HEK293 (cell line): ENCODE measurements around the gene SET.

ENCODE experiments used
- GLI2 ChIP-seq: fragments of 450-650 bp; formaldehyde crosslinking; IDR thresholded peaks from 2 replicates; pipeline ENCODE4; 2017; ENCODE audit warnings: missing biosample characterization, missing genetic modification characterization, low read depth, borderline replicate concordance
- IKZF3 ChIP-seq: fragments of 450-650 bp; IDR thresholded peaks from 2 replicates; pipeline ENCODE4 v1.5.0; 2018; ENCODE audit warnings: missing biosample characterization, mild to moderate bottlenecking, missing genetic modification characterization, moderate library complexity
- KLF16 ChIP-seq: fragments of 450-650 bp; formaldehyde crosslinking; IDR thresholded peaks from 2 replicates; pipeline ENCODE4 v1.5.1; 2017; ENCODE audit warnings: missing biosample characterization, missing genetic modification characterization
- MEIS1 ChIP-seq: sonication (generic); formaldehyde crosslinking; IDR thresholded peaks from 2 replicates; pipeline ENCODE4 v1.8.1; 2022; ENCODE audit warnings: missing genetic modification reagents, mild to moderate bottlenecking, borderline replicate concordance
- PBX3 ChIP-seq: sonication (generic); formaldehyde crosslinking; IDR thresholded peaks from 2 replicates; pipeline ENCODE4 v1.8.1; 2022; ENCODE audit warnings: mild to moderate bottlenecking, moderate library complexity, missing genetic modification reagents
- YY1 ChIP-seq: fragments of 450-650 bp; formaldehyde crosslinking; IDR thresholded peaks from 2 replicates; pipeline ENCODE4 v1.5.1; 2018; ENCODE audit warnings: missing biosample characterization, missing genetic modification characterization
- ZBTB1 ChIP-seq: fragments of 450-650 bp; formaldehyde crosslinking; IDR thresholded peaks from 2 replicates; pipeline ENCODE4 v1.5.1; 2016; ENCODE audit warnings: missing biosample characterization, missing genetic modification characterization
- ZBTB10 ChIP-seq: fragments of 450-650 bp; formaldehyde crosslinking; IDR thresholded peaks from 2 replicates; pipeline ENCODE4 v1.5.1; 2016; ENCODE audit warnings: missing biosample characterization, missing genetic modification characterization
- ZBTB21 ChIP-seq: fragments of 450-650 bp; formaldehyde crosslinking; IDR thresholded peaks from 2 replicates; pipeline ENCODE4 v1.5.1; 2017; ENCODE audit warnings: missing biosample characterization, missing genetic modification characterization
- ZBTB7A ChIP-seq: fragments of 450-650 bp; formaldehyde crosslinking; IDR thresholded peaks from 2 replicates; pipeline ENCODE4 v1.5.1; 2016; ENCODE audit warnings: low read depth, missing biosample characterization, missing genetic modification characterization
- ZIC2 ChIP-seq: fragments of 450-650 bp; formaldehyde crosslinking; IDR thresholded peaks from 2 replicates; pipeline ENCODE4 v1.5.1; 2016; ENCODE audit warnings: missing biosample characterization, missing genetic modification characterization
- ZNF140 ChIP-seq: fragments of 450-650 bp; formaldehyde crosslinking; IDR thresholded peaks from 2 replicates; pipeline ENCODE4 v1.5.1; 2016; ENCODE audit warnings: missing biosample characterization, missing genetic modification characterization
- ZNF148 ChIP-seq: fragments of 450-650 bp; formaldehyde crosslinking; IDR thresholded peaks from 2 replicates; pipeline ENCODE4 v1.5.0; 2017; ENCODE audit warnings: missing biosample characterization, missing genetic modification characterization, borderline replicate concordance
- ZNF19 ChIP-seq: fragments of 450-650 bp; formaldehyde crosslinking; IDR thresholded peaks from 2 replicates; pipeline ENCODE4; 2016; ENCODE audit warnings: missing biosample characterization, missing genetic modification characterization, low read depth
- ZNF239 ChIP-seq: fragments of 450-650 bp; formaldehyde crosslinking; IDR thresholded peaks from 2 replicates; pipeline ENCODE4 v1.5.1; 2016; ENCODE audit warnings: missing biosample characterization, missing genetic modification characterization
- ZNF24 ChIP-seq: fragments of 450-650 bp; formaldehyde crosslinking; IDR thresholded peaks from 2 replicates; pipeline ENCODE4 v1.5.1; 2016; ENCODE audit warnings: missing biosample characterization, missing genetic modification characterization
- ZNF248 ChIP-seq: fragments of 450-650 bp; formaldehyde crosslinking; IDR thresholded peaks from 2 replicates; pipeline ENCODE4 v1.5.1; 2017; ENCODE audit warnings: missing biosample characterization, missing genetic modification characterization
- ZNF280C ChIP-seq: fragments of 450-650 bp; formaldehyde crosslinking; IDR thresholded peaks from 2 replicates; pipeline ENCODE4 v1.5.1; 2016; ENCODE audit warnings: missing biosample characterization, missing genetic modification characterization
- ZNF398 ChIP-seq: fragments of 450-650 bp; formaldehyde crosslinking; IDR thresholded peaks from 2 replicates; pipeline ENCODE4 v1.5.1; 2017; ENCODE audit warnings: missing biosample characterization, missing genetic modification characterization
- ZNF521 ChIP-seq: fragments of 450-650 bp; formaldehyde crosslinking; IDR thresholded peaks from 2 replicates; pipeline ENCODE4 v1.5.1; 2017; ENCODE audit warnings: missing biosample characterization, mild to moderate bottlenecking, missing genetic modification characterization
- ZNF571 ChIP-seq: fragments of 450-650 bp; formaldehyde crosslinking; IDR thresholded peaks from 2 replicates; pipeline ENCODE4 v1.5.0; 2017; ENCODE audit warnings: missing biosample characterization, missing genetic modification characterization
- ZNF621 ChIP-seq: fragments of 450-650 bp; formaldehyde crosslinking; IDR thresholded peaks from 2 replicates; pipeline ENCODE4 v1.5.1; 2017; ENCODE audit warnings: missing biosample characterization, missing genetic modification characterization
- ZNF701 ChIP-seq: fragments of 450-650 bp; formaldehyde crosslinking; IDR thresholded peaks from 2 replicates; pipeline ENCODE4 v1.5.1; 2016; ENCODE audit warnings: missing biosample characterization, missing genetic modification characterization
- ZNF704 ChIP-seq: fragments of 450-650 bp; formaldehyde crosslinking; IDR thresholded peaks from 2 replicates; pipeline ENCODE4 v1.5.1; 2016; ENCODE audit warnings: missing biosample characterization, missing genetic modification characterization
- ZNF768 ChIP-seq: fragments of 450-650 bp; formaldehyde crosslinking; IDR thresholded peaks from 2 replicates; pipeline ENCODE4 v1.5.1; 2018; ENCODE audit warnings: missing biosample characterization, mild to moderate bottlenecking, missing genetic modification characterization
- ZNF843 ChIP-seq: fragments of 450-650 bp; formaldehyde crosslinking; IDR thresholded peaks from 2 replicates; pipeline ENCODE4 v1.5.1; 2016; ENCODE audit warnings: missing biosample characterization, missing genetic modification characterization
- ZSCAN23 ChIP-seq: fragments of 450-650 bp; formaldehyde crosslinking; IDR thresholded peaks from 2 replicates; pipeline ENCODE4 v1.5.1; 2016; ENCODE audit warnings: missing biosample characterization, missing genetic modification characterization

Gene SET

GRCh38 chr9:128689820-128690683, 1.0 kb downstream of the SET start (continued):
- TF ChIP-seq ZNF621 (tag by site-specific recombination) = no peak
- no peak for TF ChIP-seq ZSCAN23 (tag by site-specific recombination)
- no peak for TF ChIP-seq ZNF280C
- no peak for TF ChIP-seq ZNF140 (tag by site-specific recombination)
- TF ChIP-seq ZNF248 (tag by site-specific recombination) = no peak
- TF ChIP-seq ZNF768 (tag by site-specific recombination) = no peak
- TF ChIP-seq ZBTB10 = no peak
- no peak for TF ChIP-seq ZNF571
- no peak for TF ChIP-seq GLI2 (tag by site-specific recombination)
- no peak for TF ChIP-seq ZNF19 (tag by site-specific recombination)
- TF ChIP-seq YY1 (tag by site-specific recombination) = 0 out of 2 replicates have a peak, but pooled peaks have one; percentile 50
- TF ChIP-seq IKZF3 (tag by site-specific recombination) = no peak
- TF ChIP-seq ZBTB7A = no peak
- no peak for TF ChIP-seq ZNF239 (tag by site-specific recombination)
- no peak for TF ChIP-seq PBX3 (CRISPR knock-in tag)
- peak; percentile 31 for TF ChIP-seq KLF16 (tag by site-specific recombination)
- TF ChIP-seq ZNF701 (tag by site-specific recombination) = no peak
- no peak for TF ChIP-seq ZNF398 (tag by site-specific recombination)
- no peak for TF ChIP-seq ZNF148 (tag by site-specific recombination)
- no peak for TF ChIP-seq ZNF24 (tag by site-specific recombination)
- TF ChIP-seq ZBTB21 = no peak
- TF ChIP-seq ZNF843 (tag by site-specific recombination) = no peak
- TF ChIP-seq ZNF521 = no peak
- peak; percentile 55 for TF ChIP-seq ZIC2 (tag by site-specific recombination)
- TF ChIP-seq MEIS1 (CRISPR knock-in tag) = no peak
- TF ChIP-seq ZBTB1 (tag by site-specific recombination) = no peak
- no peak for TF ChIP-seq ZNF704 (tag by site-specific recombination)
